GM19023 (cell line): ENCODE data around the gene MBD4.
"Not testable (repeated sequence)": the region's sequence is repeated elsewhere in the genome, so short reads cannot be mapped to it uniquely, and the experiment has no call there.

ENCODE experiments used
- ATAC-seq: cut with Tn5 transposase; IDR thresholded peaks from one replicate; pipeline ENCODE4 v1.9.1; 2021; ENCODE audit warnings: mild to moderate bottlenecking, moderate library complexity; ENCODE audit not compliant: unreplicated experiment

The MBD4 gene

GRCh38 chr3:129385507-129385906, 54.2 kb downstream of the MBD4 start:
- not testable (repeated sequence) for ATAC-seq

- no peak for ATAC-seq
Observed at GRCh38 chr3:129384594-129385323, 55.0 kb downstream of the MBD4 start.

GRCh38 chr3:129384103-129384502, 55.6 kb downstream of the MBD4 start:
- ATAC-seq: not testable (repeated sequence)

GRCh38 chr3:129383292-129383860, 56.4 kb downstream of the MBD4 start:
- ATAC-seq: peak; percentile 75

GRCh38 chr3:129382366-129382765, 57.4 kb downstream of the MBD4 start:
- no peak for ATAC-seq
